GM19240 (cell line): Measurements from ENCODE around the gene COA1.

Experiments
- DNase-seq: peaks from one replicate; pipeline ENCODE4 v3.0.0; 2011; ENCODE audit warnings: low spot score; ENCODE audit not compliant: insufficient read length

The COA1 gene

GRCh38 chr7:43653891-43654504 lies 75.3 kb downstream of the COA1 start:
- no peak for DNase-seq

- no peak for DNase-seq
Measured at GRCh38 chr7:43653466-43653865, 75.9 kb downstream of the COA1 start.

- no peak for DNase-seq
Measured at GRCh38 chr7:43652364-43652763, 77.0 kb downstream of the COA1 start.

GRCh38 chr7:43650457-43651052 lies 78.8 kb downstream of the COA1 start:
- no peak for DNase-seq

- DNase-seq = peak; percentile 47
Measured at GRCh38 chr7:43649755-43650274, 79.5 kb downstream of the COA1 start.

GRCh38 chr7:43648473-43649406 lies 80.6 kb downstream of the COA1 start:
- DNase-seq = peak; percentile 52

GRCh38 chr7:43647673-43648472 lies 81.5 kb downstream of the COA1 start:
- DNase-seq = no peak

GRCh38 chr7:43647339-43647672 lies 82.0 kb downstream of the COA1 start:
- no peak for DNase-seq

- DNase-seq = no peak
Measured at GRCh38 chr7:43646603-43647338, 82.6 kb downstream of the COA1 start.

- no peak for DNase-seq
Measured at GRCh38 chr7:43645699-43646226, 83.6 kb downstream of the COA1 start.

GRCh38 chr7:43643846-43644245 lies 85.5 kb downstream of the COA1 start:
- DNase-seq = no peak

- DNase-seq = no peak
Measured at GRCh38 chr7:43642897-43643630, 86.3 kb downstream of the COA1 start.

- DNase-seq = no peak
Measured at GRCh38 chr7:43640679-43641078, 88.6 kb downstream of the COA1 start.

- no peak for DNase-seq
Measured at GRCh38 chr7:43639858-43640491, 89.3 kb downstream of the COA1 start.

- no peak for DNase-seq
Measured at GRCh38 chr7:43637114-43637806, 92.1 kb downstream of the COA1 start.

- no peak for DNase-seq
Measured at GRCh38 chr7:43636093-43636492, 93.2 kb downstream of the COA1 start.

- no peak for DNase-seq
Measured at GRCh38 chr7:43634384-43634783, 94.9 kb downstream of the COA1 start.

GRCh38 chr7:43632746-43633145 lies 96.6 kb downstream of the COA1 start:
- no peak for DNase-seq

- no peak for DNase-seq
Measured at GRCh38 chr7:43631559-43631958, 97.8 kb downstream of the COA1 start.
